IMR-90 (cell line): ENCODE results near the gene IL18. TPM values are rescaled to one million over a fixed set of nuclear protein-coding genes. Genes with fewer than 3 reads are reported as not detected.

ENCODE experiments used
- ATAC-seq: fragments of 200-7000 bp; cut with Tn5 transposase; 2 replicates; pipeline ENCODE4 v1.9.1; 2020; ENCODE audit warnings: low read depth, mild to moderate bottlenecking, moderate library complexity
- BruUV-seq: library from RNA; stranded (reverse); fragments of 400-500 nt; replicated peaks from 2 replicates; lab custom pipeline; 2021; lab: Mats Ljungman, UMichigan
- CTCF ChIA-PET: fragments of 300-600 bp; formaldehyde crosslinking; extraction: SDS; loops from one replicate; lab custom pipeline; 2021; ENCODE audit warnings: antibody characterized with exemption; lab: Yijun Ruan, JAX
- POLR2A ChIA-PET: fragments of 300-600 bp; sonication (Branson Sonifier 250); formaldehyde crosslinking; loops from one replicate; lab custom pipeline; 2022; ENCODE audit warnings: antibody characterized with exemption; ENCODE audit not compliant: unreplicated experiment; lab: Charles Lee
- DNase-seq: peaks from one replicate; pipeline ENCODE4 v3.0.0; 2013
- H2AFZ ChIP-seq: replicated peaks from 2 replicates; pipeline ENCODE3; 2013; ENCODE audit warnings: low read length, mild to moderate bottlenecking; ENCODE audit not compliant: poor library complexity
- H2AK5ac ChIP-seq: 2 replicates; pipeline ENCODE4 v1.6.1; 2013; ENCODE audit warnings: low read depth, low read length, inconsistent platforms
- H2AK9ac ChIP-seq: replicated peaks from 2 replicates; pipeline ENCODE3; 2013; ENCODE audit warnings: mild to moderate bottlenecking, low read depth, low read length, moderate library complexity; ENCODE audit not compliant: poor library complexity
- H2BK120ac ChIP-seq: 2 replicates; pipeline ENCODE4 v1.6.1; 2013; ENCODE audit warnings: low read depth, low read length, inconsistent platforms
- H2BK15ac ChIP-seq: 3 replicates; pipeline ENCODE4 v1.6.1; 2013; ENCODE audit warnings: low read depth, low read length, inconsistent platforms
- H2BK20ac ChIP-seq: 2 replicates; pipeline ENCODE4 v1.6.1; 2013; ENCODE audit warnings: low read depth, mild to moderate bottlenecking, inconsistent platforms, low read length, moderate library complexity
- H2BK5ac ChIP-seq: 2 replicates; pipeline ENCODE4 v1.6.1; 2013; ENCODE audit warnings: mild to moderate bottlenecking, low read depth, low read length, inconsistent platforms; ENCODE audit not compliant: poor library complexity, severe bottlenecking
- H3K14ac ChIP-seq: replicated peaks from 2 replicates; pipeline ENCODE4 v1.6.1; 2013; ENCODE audit warnings: low read depth, low read length, inconsistent platforms
- H3K18ac ChIP-seq: 2 replicates; pipeline ENCODE4 v1.6.1; 2013; ENCODE audit warnings: low read depth, low read length, control low read depth
- H3K23ac ChIP-seq: 2 replicates; pipeline ENCODE4 v1.6.1; 2013; ENCODE audit warnings: low read depth, low read length, inconsistent platforms
- H3K27ac ChIP-seq: 2 replicates; pipeline ENCODE4 v1.5.1; 2013; ENCODE audit warnings: mild to moderate bottlenecking, control low read depth, low read length; ENCODE audit not compliant: insufficient read depth
- H3K27me3 ChIP-seq: 2 replicates; pipeline ENCODE4 v1.6.1; 2013; ENCODE audit warnings: low read length; ENCODE audit not compliant: control insufficient read depth, insufficient read depth
- H3K36me3 ChIP-seq: 2 replicates; pipeline ENCODE4 v1.6.1; 2013; ENCODE audit warnings: low read length, mixed read lengths; ENCODE audit not compliant: control insufficient read depth, insufficient read depth
- H3K4ac ChIP-seq: 2 replicates; pipeline ENCODE4 v1.6.1; 2013; ENCODE audit warnings: low read depth, low read length, inconsistent platforms
- H3K4me1 ChIP-seq: 2 replicates; pipeline ENCODE4 v1.6.1; 2013; ENCODE audit warnings: low read length, mixed read lengths; ENCODE audit not compliant: control insufficient read depth, insufficient read depth
- H3K4me2 ChIP-seq: 2 replicates; pipeline ENCODE4 v1.6.1; 2013; ENCODE audit warnings: low read depth, mild to moderate bottlenecking, control low read depth, low read length, moderate library complexity
- H3K4me3 ChIP-seq: 2 replicates; pipeline ENCODE4 v1.5.1; 2013; ENCODE audit warnings: low read depth, mild to moderate bottlenecking, control low read depth, low read length, moderate library complexity; ENCODE audit not compliant: insufficient read depth
- H3K56ac ChIP-seq: 2 replicates; pipeline ENCODE4 v1.6.1; 2013; ENCODE audit warnings: low read length, inconsistent platforms; ENCODE audit not compliant: insufficient read depth; ENCODE audit errors: extremely low read depth
- H3K79me1 ChIP-seq, 2 experiments: 2 replicates each; pipeline ENCODE4 v1.6.1; 2013; ENCODE audit warnings: low read length in 2 of 2, inconsistent platforms in 1 of 2, low read depth in 1 of 2
- H3K9ac ChIP-seq: 2 replicates; pipeline ENCODE4 v1.6.1; 2013; ENCODE audit warnings: low read depth, low read length, control low read depth
- H3K9me1 ChIP-seq: 2 replicates; pipeline ENCODE4 v1.6.1; 2013; ENCODE audit warnings: low read length, inconsistent platforms; ENCODE audit not compliant: insufficient read depth
- H3K9me3 ChIP-seq: 2 replicates; pipeline ENCODE4 v1.6.1; 2013; ENCODE audit warnings: low read length; ENCODE audit not compliant: control insufficient read depth, insufficient read depth
- H4K20me1 ChIP-seq: 2 replicates; pipeline ENCODE4 v1.6.1; 2013; ENCODE audit warnings: low read length, inconsistent platforms; ENCODE audit not compliant: insufficient read depth
- H4K5ac ChIP-seq: 2 replicates; pipeline ENCODE4 v1.6.1; 2013; ENCODE audit warnings: mild to moderate bottlenecking, low read depth, low read length, control low read depth
- H4K8ac ChIP-seq, 2 experiments: 2 replicates each; pipeline ENCODE4 v1.6.1; 2013; ENCODE audit warnings: low read depth in 2 of 2, low read length in 2 of 2, control low read depth in 1 of 2, inconsistent platforms in 1 of 2
- H4K91ac ChIP-seq: 2 replicates; pipeline ENCODE4 v1.6.1; 2013; ENCODE audit warnings: low read depth, low read length, inconsistent platforms; ENCODE audit not compliant: insufficient read depth
- BHLHE40 ChIP-seq: fragments of 150-350 bp; IDR thresholded peaks from 2 replicates; pipeline ENCODE4 v1.6.1; 2016; ENCODE audit warnings: mild to moderate bottlenecking, low read depth, low read length
- CEBPB ChIP-seq: IDR thresholded peaks from 2 replicates; pipeline ENCODE4 v1.6.1; 2012; ENCODE audit warnings: low read depth, low read length, improper control_type of control experiment
- CHD1 ChIP-seq: IDR thresholded peaks from 2 replicates; pipeline ENCODE4 v1.6.1; 2012; ENCODE audit warnings: low read depth, low read length, improper control_type of control experiment
- FOS ChIP-seq: fragments of 150-350 bp; IDR thresholded peaks from 2 replicates; pipeline ENCODE4 v1.6.1; 2016; ENCODE audit warnings: low read depth, low read length
- MAFK ChIP-seq: IDR thresholded peaks from 2 replicates; pipeline ENCODE4 v1.6.1; 2012; ENCODE audit warnings: low read depth, low read length, improper control_type of control experiment
- MAZ ChIP-seq: IDR thresholded peaks from 2 replicates; pipeline ENCODE4 v1.6.1; 2012; ENCODE audit warnings: low read depth, mild to moderate bottlenecking, low read length, improper control_type of control experiment, moderate library complexity, borderline replicate concordance
- MXI1 ChIP-seq: IDR thresholded peaks from 2 replicates; pipeline ENCODE4 v1.6.1; 2012; ENCODE audit warnings: low read depth, mild to moderate bottlenecking, low read length, moderate library complexity, borderline replicate concordance
- NFE2L2 ChIP-seq: fragments of 150-350 bp; IDR thresholded peaks from 2 replicates; pipeline ENCODE4 v1.6.1; 2016; ENCODE audit warnings: low read depth, mild to moderate bottlenecking, low read length
- POLR2A ChIP-seq: IDR thresholded peaks from 2 replicates; pipeline ENCODE4 v1.6.1; 2012; ENCODE audit warnings: mild to moderate bottlenecking, low read depth, low read length
- RAD21 ChIP-seq: IDR thresholded peaks from 2 replicates; pipeline ENCODE4 v1.6.1; 2012; ENCODE audit warnings: low read length, improper control_type of control experiment
- RCOR1 ChIP-seq: IDR thresholded peaks from 2 replicates; pipeline ENCODE4 v1.6.1; 2012; ENCODE audit warnings: mild to moderate bottlenecking, low read length, improper control_type of control experiment; ENCODE audit not compliant: insufficient replicate concordance
- RFX5 ChIP-seq: IDR thresholded peaks from 2 replicates; pipeline ENCODE4 v1.8.0; 2012; ENCODE audit warnings: low read depth, mild to moderate bottlenecking, low read length, moderate library complexity
- WGBS, 2 experiments: methylation state at CpG; one replicate each; pipeline versions ENCODE4 v1.1.5 to v1.1.7; 2013; ENCODE audit warnings: missing lambda C conversion rate in 2 of 2; ENCODE audit not compliant: insufficient read length in 1 of 2; ENCODE audit errors: extremely low coverage in 2 of 2; 5-methylcytosine and 5-hydroxymethylcytosine counted together
- dilution Hi-C: fragments of 300-500 bp; cut with HindIII; formaldehyde crosslinking; loops from one replicate; pipeline ENCODE4 v1.14.3; 2018; ENCODE audit warnings: low sequenced_read_pairs; ENCODE audit not compliant: unreplicated experiment
- in situ Hi-C: fragments of 300-500 bp; cut with MboI; formaldehyde crosslinking; loops from 3 replicates; pipeline ENCODE4 v1.14.3; 2019; ENCODE audit warnings: low sequenced_read_pairs, inconsistent platforms, mixed read lengths
- intact Hi-C: fragments of 100-400 bp; cut with micrococcal nuclease; formaldehyde crosslinking; loops from 2 replicates; pipeline ENCODE4 v1.10.0; 2022
- polyA plus RNA-seq, 3 experiments: library from polyadenylated mRNA; depleted of rRNA; stranded (reverse); fragments of >200 nt; gene quantifications; 2 replicates each; pipeline ENCODE4 v1.2.3, GENCODE V29; 2012; ENCODE audit warnings: low replicate concordance in 1 of 3
- total RNA-seq: library from RNA; depleted of rRNA; stranded (reverse); fragments of >200 nt; gene quantifications from 2 replicates; pipeline ENCODE4 v1.2.3, GENCODE V29; 2012
- TF ChIP-seq, protein P1 (sequence below): fragments of 150-350 bp; IDR thresholded peaks from 2 replicates; pipeline ENCODE4 v1.6.1; 2017; ENCODE audit warnings: mild to moderate bottlenecking, antibody characterized with exemption, low read length, low read depth
- TF ChIP-seq, protein P2 (sequence below): fragments of 150-350 bp; IDR thresholded peaks from 2 replicates; pipeline ENCODE4 v1.6.1; 2016; ENCODE audit warnings: low read depth, mild to moderate bottlenecking, low read length, moderate library complexity, borderline replicate concordance

Gene IL18
- total and polyA plus RNA-seq, 2 of the 4 experiments (the other 2 are of a cell fraction): 0.54 to 0.96 TPM

DNA sequence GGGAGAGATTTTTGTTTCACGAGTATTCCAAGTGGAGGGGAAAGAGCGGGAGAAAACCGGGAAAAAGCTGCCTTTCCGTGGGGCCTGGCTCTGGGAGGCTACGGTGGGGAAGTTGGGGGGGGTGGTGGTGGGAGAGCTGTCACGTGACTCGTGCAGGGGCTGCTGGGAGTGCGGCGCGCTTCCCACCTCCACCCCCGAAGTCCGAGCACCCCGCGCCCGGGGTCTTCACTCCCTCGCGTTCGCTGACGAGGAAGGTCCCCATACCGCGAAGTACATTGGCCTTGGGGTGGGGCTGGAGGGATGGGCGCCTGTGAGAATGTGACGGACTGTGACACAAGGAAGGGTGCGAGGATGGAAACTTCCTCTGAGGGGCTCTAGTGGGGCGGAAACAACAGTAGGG lies 3.3 kb upstream of the IL18 start, which contains the start of gene TEX12:
TSS of gene TEX12 (plus strand) at position 228 of the 400 bp plus-strand sequence. CDS start 1,897 bp downstream, outside the sequence.
- no peak within 1 kb of the TSS for H3K4me3 ChIP-seq
- H2BK120ac ChIP-seq: no peak within 1 kb of the TSS
- no peak within 1 kb of the TSS for H2BK5ac ChIP-seq
- WGBS, 2 experiments: 84% methylated on average over 8 of the region's 25 CpGs; no CpG with 5 or more reads in 1 of the 2 experiments
- no peak within 1 kb of the TSS for H3K14ac ChIP-seq
- H4K20me1 ChIP-seq: no peaks in the 10 kb centered on the region
- no peak within 1 kb of the TSS for H4K91ac ChIP-seq
- H2BK15ac ChIP-seq: no peak within 1 kb of the TSS
- H3K9me1 ChIP-seq: no peaks in the 10 kb centered on the region
- no peak within 1 kb of the TSS for H4K5ac ChIP-seq
- no peak for TF ChIP-seq MAFK
- TF ChIP-seq CEBPB: no peak
- TF ChIP-seq RCOR1: no peak
- no peak for TF ChIP-seq RAD21
- no peak for TF ChIP-seq CHD1
- no peak for TF ChIP-seq FOS
- no peak for TF ChIP-seq NFE2L2
- no peak for TF ChIP-seq BHLHE40
- no peak for TF ChIP-seq POLR2A
- TF ChIP-seq MXI1: no peak
- TF ChIP-seq, protein P1, sequence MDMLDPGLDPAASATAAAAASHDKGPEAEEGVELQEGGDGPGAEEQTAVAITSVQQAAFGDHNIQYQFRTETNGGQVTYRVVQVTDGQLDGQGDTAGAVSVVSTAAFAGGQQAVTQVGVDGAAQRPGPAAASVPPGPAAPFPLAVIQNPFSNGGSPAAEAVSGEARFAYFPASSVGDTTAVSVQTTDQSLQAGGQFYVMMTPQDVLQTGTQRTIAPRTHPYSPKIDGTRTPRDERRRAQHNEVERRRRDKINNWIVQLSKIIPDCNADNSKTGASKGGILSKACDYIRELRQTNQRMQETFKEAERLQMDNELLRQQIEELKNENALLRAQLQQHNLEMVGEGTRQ: no peak
- no peak for TF ChIP-seq MAZ
- TF ChIP-seq RFX5: no peak
- TF ChIP-seq, protein P2, sequence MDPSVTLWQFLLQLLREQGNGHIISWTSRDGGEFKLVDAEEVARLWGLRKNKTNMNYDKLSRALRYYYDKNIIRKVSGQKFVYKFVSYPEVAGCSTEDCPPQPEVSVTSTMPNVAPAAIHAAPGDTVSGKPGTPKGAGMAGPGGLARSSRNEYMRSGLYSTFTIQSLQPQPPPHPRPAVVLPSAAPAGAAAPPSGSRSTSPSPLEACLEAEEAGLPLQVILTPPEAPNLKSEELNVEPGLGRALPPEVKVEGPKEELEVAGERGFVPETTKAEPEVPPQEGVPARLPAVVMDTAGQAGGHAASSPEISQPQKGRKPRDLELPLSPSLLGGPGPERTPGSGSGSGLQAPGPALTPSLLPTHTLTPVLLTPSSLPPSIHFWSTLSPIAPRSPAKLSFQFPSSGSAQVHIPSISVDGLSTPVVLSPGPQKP: no peak
- H3K27me3 ChIP-seq: no peaks in the 10 kb centered on the region; the same call in 1 of the 2 replicates
- H3K9ac ChIP-seq: no peak within 1 kb of the TSS
- H3K9me3 ChIP-seq: no peaks in the 10 kb centered on the region
- H3K4me2 ChIP-seq: no peak within 1 kb of the TSS
- H4K8ac ChIP-seq: no peak within 1 kb of the TSS
- H3K36me3 ChIP-seq: no peaks in the 10 kb centered on the region
- no TSS peak for BruUV-seq
- CTCF ChIA-PET: no interaction called here
- H2AK5ac ChIP-seq: peak within 1 kb of the TSS; percentile 51; the same call in 1 of the 2 replicates
- dilution Hi-C loops: no loop called here
- no peak within 1 kb of the TSS for H2BK20ac ChIP-seq
- in situ Hi-C loops: no loop called here
- no peak within 1 kb of the TSS for H2AFZ ChIP-seq
- H3K23ac ChIP-seq: no peak within 1 kb of the TSS
- H2AK9ac ChIP-seq: no peak within 1 kb of the TSS
- H3K56ac ChIP-seq: no peak within 1 kb of the TSS
- DNase-seq: no peak
- no peak within 1 kb of the TSS for H3K18ac ChIP-seq
- H3K79me1 ChIP-seq: no peaks in the 10 kb centered on the region
- ATAC-seq: no peak
- POLR2A ChIA-PET: no interaction called here
- peaks cover 5% of the 10 kb centered on the region; the same call in 1 of the 2 replicates for H3K4me1 ChIP-seq
- no peak within 1 kb of the TSS for H3K4ac ChIP-seq
- intact Hi-C loops: no loop called here
- no peak within 1 kb of the TSS for H3K27ac ChIP-seq
